Tibial nerve (tissue), 4 donors: Measurements from ENCODE around the gene SHROOM1. TPM values are rescaled to one million over a fixed set of nuclear protein-coding genes. Genes with fewer than 3 reads are reported as not detected.

Source experiments
- DNase-seq, 2 donors: peaks; one replicate each; pipeline ENCODE4 v3.0.0-alpha.2; 2019; ENCODE audit warnings: low spot score in 2 of 2
- H3K27ac ChIP-seq, 4 donors: fragments of 200-600 bp; sonication (generic) in 3 of 4; one replicate each; pipeline ENCODE4 v1.5.1; 2017 to 2019; ENCODE audit warnings: mild to moderate bottlenecking in 1 of 4
- H3K27me3 ChIP-seq, 2 donors: fragments of 200-600 bp; sonication (generic) in 1 of 2; one replicate each; pipeline versions ENCODE4 v1.5.1 to v1.6.0; 2017 to 2019
- H3K36me3 ChIP-seq, 3 donors: fragments of 200-600 bp; sonication (generic); one replicate each; pipeline ENCODE4 v1.5.1; 2018 to 2019
- H3K4me1 ChIP-seq, 4 donors: fragments of 200-600 bp; sonication (generic) in 3 of 4; one replicate each; pipeline ENCODE4 v1.5.1; 2017 to 2019
- H3K4me3 ChIP-seq, 4 donors: fragments of 200-600 bp; sonication (generic) in 3 of 4; one replicate each; pipeline ENCODE4 v1.5.1; 2017 to 2019; ENCODE audit warnings: mild to moderate bottlenecking in 1 of 4, moderate library complexity in 1 of 4
- H3K9me3 ChIP-seq, 4 donors: fragments of 200-600 bp; sonication (generic) in 3 of 4; one replicate each; pipeline ENCODE4 v1.5.1; 2017 to 2019
- EP300 ChIP-seq, 2 donors: sonication (generic); formaldehyde crosslinking; IDR thresholded peaks; one replicate each; pipeline ENCODE4 v1.6.1; 2017; ENCODE audit warnings: antibody characterized with exemption in 2 of 2, mild to moderate bottlenecking in 1 of 2
- POLR2A ChIP-seq, 2 donors: fragments of 450-650 bp; IDR thresholded peaks; one replicate each; pipeline ENCODE4 v1.6.1; 2017; ENCODE audit warnings: antibody characterized with exemption in 2 of 2, mild to moderate bottlenecking in 2 of 2, moderate library complexity in 2 of 2
- WGBS, 2 donors: methylation state at CpG; one replicate each; pipeline ENCODE4 v1.1.5; 2018; 5-methylcytosine and 5-hydroxymethylcytosine counted together
- total RNA-seq, 4 donors: library from RNA; depleted of rRNA; stranded (reverse); fragments of >200 nt; gene quantifications; one replicate each; pipeline ENCODE4 v1.1.0, GENCODE V29; 2016
- TF ChIP-seq, protein P1 (sequence below), 5 experiments: fragments of 200-600 bp in 3 of 5; fragments of 450-650 bp in 2 of 5; sonication (generic) in 3 of 5; IDR thresholded peaks; one replicate each; pipeline ENCODE4 v1.5.1; 2016 to 2019; ENCODE audit warnings: antibody characterized with exemption in 5 of 5, mild to moderate bottlenecking in 3 of 5, moderate library complexity in 2 of 5

Gene SHROOM1
- total RNA-seq, 4 donors from 2014 or later = 29.1 to 67.5 (median 38.5) TPM

DNA sequence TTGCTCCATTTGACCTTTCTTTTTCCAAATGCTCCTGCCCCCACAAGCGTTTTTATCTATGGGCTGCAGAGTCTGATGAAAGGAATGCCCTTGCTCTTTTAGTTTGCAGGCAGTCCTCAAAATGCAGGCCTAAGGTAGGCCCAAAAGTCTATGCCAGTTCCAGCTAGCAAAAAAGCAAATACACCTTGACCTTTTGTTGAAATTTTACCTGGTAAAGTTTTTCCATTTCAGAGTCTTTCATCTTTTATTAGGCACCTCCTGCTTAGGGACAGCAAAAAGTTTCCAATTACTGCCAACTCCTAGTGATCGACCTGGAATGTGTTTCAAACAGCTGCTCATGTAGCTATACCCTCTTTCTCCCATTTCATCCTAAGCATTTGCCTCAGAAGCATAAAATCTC lies 40.4 kb upstream of the SHROOM1 start:
- H3K4me1 ChIP-seq = peaks cover 0 to 20% (median 3%) of the 10 kb centered on the region in 4 donors
- H3K27ac ChIP-seq = no peak overlapping the region
- DNase-seq = no peak
- no peak overlapping the region for H3K4me3 ChIP-seq
- no peaks in the 10 kb centered on the region for H3K9me3 ChIP-seq
- H3K36me3 ChIP-seq = peaks cover 0 to 60% (median 0%) of the 10 kb centered on the region in 3 donors
- TF ChIP-seq, protein P1, sequence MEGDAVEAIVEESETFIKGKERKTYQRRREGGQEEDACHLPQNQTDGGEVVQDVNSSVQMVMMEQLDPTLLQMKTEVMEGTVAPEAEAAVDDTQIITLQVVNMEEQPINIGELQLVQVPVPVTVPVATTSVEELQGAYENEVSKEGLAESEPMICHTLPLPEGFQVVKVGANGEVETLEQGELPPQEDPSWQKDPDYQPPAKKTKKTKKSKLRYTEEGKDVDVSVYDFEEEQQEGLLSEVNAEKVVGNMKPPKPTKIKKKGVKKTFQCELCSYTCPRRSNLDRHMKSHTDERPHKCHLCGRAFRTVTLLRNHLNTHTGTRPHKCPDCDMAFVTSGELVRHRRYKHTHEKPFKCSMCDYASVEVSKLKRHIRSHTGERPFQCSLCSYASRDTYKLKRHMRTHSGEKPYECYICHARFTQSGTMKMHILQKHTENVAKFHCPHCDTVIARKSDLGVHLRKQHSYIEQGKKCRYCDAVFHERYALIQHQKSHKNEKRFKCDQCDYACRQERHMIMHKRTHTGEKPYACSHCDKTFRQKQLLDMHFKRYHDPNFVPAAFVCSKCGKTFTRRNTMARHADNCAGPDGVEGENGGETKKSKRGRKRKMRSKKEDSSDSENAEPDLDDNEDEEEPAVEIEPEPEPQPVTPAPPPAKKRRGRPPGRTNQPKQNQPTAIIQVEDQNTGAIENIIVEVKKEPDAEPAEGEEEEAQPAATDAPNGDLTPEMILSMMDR (IDR thresholded peaks at IDR 0.05) = no peak
- TF ChIP-seq EP300 (IDR thresholded peaks at IDR 0.05) (no peak), POLR2A (IDR thresholded peaks at IDR 0.05) (no peak)
- no peaks in the 10 kb centered on the region for H3K27me3 ChIP-seq
- WGBS, 2 donors = 70 to 73% methylated on average over 2 of the region's 2 CpGs

DNA sequence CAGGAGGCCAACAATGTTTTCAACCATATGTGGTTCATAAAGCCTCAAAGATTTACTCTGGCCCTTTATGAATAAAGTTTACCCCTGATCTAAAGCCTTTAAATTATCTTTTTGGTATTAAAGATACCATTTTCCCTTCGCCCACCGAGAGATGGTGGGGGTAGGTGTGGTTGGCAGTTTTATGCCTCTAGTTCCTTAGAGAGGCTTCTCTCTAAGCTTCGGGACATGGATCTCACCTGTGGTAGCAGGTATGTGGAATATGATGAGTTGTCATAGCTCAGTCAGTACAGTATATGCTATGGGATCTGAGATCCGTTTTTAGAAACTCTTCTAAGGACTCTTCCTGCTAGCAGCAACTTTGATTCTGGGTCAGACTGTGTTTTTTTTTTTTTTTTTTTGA lies 38.3 kb upstream of the SHROOM1 start:
- Histone ChIP-seq H3K27ac (no peak overlapping the region), H3K27me3 (no peaks in the 10 kb centered on the region), H3K9me3 (no peaks in the 10 kb centered on the region), H3K4me3 (no peak overlapping the region), H3K36me3 (peaks cover 0 to 50% (median 0%) of the 10 kb centered on the region in 3 donors), H3K4me1 (peaks cover 0 to 26% (median 5%) of the 10 kb centered on the region in 4 donors)
- TF ChIP-seq, protein P1 (IDR thresholded peaks at IDR 0.05) = no peak
- no peak for TF ChIP-seq EP300 (IDR thresholded peaks at IDR 0.05)
- no peak for TF ChIP-seq POLR2A (IDR thresholded peaks at IDR 0.05)
- DNase-seq = no peak
- 82 to 83% methylated on average over 4 of the region's 4 CpGs for WGBS, 2 donors

DNA sequence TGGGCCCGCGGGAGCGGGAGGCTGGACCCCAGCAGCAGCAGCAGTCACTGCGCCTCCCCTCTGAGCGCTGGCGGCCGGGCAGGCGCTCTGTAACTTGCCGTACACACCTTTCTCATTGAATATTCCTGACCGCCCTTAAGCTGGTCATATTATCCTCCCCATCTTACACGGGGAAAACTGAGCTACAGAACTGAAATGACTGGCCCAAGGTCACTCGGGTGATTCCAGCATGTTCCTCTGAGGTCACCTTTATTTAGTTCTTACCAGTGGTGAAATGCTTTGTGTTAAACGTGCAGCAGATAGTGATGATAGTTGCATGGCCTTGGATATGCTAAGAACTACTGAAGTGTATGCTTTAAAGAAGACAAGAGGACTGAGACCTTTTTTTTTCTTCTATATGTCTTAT lies 36.6 kb upstream of the SHROOM1 start:
- TF ChIP-seq POLR2A (IDR thresholded peaks at IDR 0.05) (no peak), EP300 (IDR thresholded peaks at IDR 0.05) (no peak)
- TF ChIP-seq, protein P1 (IDR thresholded peaks at IDR 0.05) = no peak
- Histone ChIP-seq H3K27me3 (no peaks in the 10 kb centered on the region), H3K4me1 (peaks cover 0 to 26% (median 5%) of the 10 kb centered on the region in 4 donors), H3K36me3 (peaks cover 0 to 39% (median 0%) of the 10 kb centered on the region in 3 donors), H3K27ac (peak overlapping the region; percentile 91 to 96 (median 95)), H3K4me3 (peak overlapping the region; percentile 62 to 88 (median 86)), H3K9me3 (no peaks in the 10 kb centered on the region)
- WGBS, 2 donors = 1 to 15% methylated on average over 4 to 13 of the region's 13 CpGs
- no peak for DNase-seq

DNA sequence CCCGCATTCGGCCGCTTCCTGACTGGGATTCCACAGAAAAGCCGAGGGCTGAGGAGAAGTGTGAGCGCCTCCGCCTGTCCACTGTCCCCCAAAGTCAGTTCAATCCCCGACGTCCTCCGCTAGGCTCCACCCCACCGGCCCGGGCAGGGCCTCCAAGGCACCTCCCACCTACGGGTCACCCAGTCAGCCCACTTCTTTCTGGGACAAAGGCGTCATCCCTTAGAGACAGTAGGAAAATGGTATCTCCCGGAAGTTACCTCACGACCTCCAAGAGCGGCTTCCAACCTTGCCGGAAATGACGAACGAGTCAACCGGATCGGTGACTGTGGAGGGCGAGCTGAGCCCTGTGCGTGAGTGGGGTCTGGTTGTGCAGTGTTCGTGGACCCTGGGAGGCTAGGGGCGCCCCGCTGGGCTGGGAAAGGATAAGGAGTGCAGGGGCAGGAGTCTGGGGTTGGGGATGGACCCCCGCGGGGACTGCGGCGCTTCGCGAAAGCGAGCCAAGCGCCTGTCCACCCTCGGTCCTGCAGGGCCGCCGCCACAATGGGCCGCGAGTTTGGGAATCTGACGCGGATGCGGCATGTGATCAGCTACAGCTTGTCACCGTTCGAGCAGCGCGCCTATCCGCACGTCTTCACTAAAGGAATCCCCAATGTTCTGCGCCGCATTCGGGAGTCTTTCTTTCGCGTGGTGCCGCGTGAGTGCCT lies 36.0 kb upstream of the SHROOM1 start, which contains the start of the genes GDF9 and UQCRQ:
Gene GDF9, minus strand, starts transcription at position 128 of the 704 bp plus-strand sequence. CDS start 1,936 bp downstream, outside the sequence.
Gene UQCRQ, plus strand, starts transcription at position 301 of the 704 bp plus-strand sequence. Its CDS starts 240 bp downstream, at position 541.
- WGBS, 2 donors = 0% methylated on average over 32 to 41 of the region's 55 CpGs
- Histone ChIP-seq H3K4me3 (peak within 1 kb of the TSS; percentile 62 to 88 (median 86)), H3K27me3 (no peaks in the 10 kb centered on the region), H3K4me1 (peaks cover 0 to 26% (median 5%) of the 10 kb centered on the region in 4 donors), H3K36me3 (peaks cover 0 to 37% (median 0%) of the 10 kb centered on the region in 3 donors), H3K9me3 (no peaks in the 10 kb centered on the region), H3K27ac (peak within 1 kb of the TSS; percentile 91 to 96 (median 95))
- peak; percentile 42 to 91 for TF ChIP-seq POLR2A (IDR thresholded peaks at IDR 0.05)
- TF ChIP-seq, protein P1 (IDR thresholded peaks at IDR 0.05) = peak; percentile 7 to 60 (median 29)
- TF ChIP-seq EP300 (IDR thresholded peaks at IDR 0.05) = peak; percentile 95 to 98
- DNase-seq = peak; percentile 85 to 96
